ENCODE results near the gene PODXL2.

Gene PODXL2

DNA sequence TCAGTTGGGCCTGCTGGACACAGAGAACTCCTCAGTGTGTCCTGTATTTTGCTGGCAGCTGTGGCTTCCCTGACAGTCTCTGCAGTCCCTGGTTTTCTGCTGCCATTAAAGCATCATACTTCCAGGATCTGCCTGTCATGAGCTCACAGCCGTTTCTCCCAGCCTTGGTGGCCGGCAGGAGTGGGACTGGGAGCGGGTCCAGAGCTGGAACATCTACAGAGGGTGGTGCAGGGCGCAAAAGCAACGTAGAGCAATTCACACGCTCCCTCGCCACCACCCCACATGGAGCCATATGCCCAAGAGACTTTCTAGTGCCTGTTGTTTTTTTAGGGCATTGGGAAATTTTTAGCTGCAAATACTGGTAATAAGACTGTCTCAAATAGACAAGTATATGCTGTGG is 77.3 kb downstream of the PODXL2 start:
- Histone ChIP-seq H3K23ac (ENCODE audit: low read length) (no peak overlapping the region), H3K27me3 (ENCODE audit: insufficient read depth, low read length, poor library complexity) (no peaks in the 10 kb centered on the region), H3K4me2 (ENCODE audit: low read length) (no peak overlapping the region), H4K5ac (ENCODE audit: low read length) (no peak overlapping the region), H3K56ac (ENCODE audit: low read length) (no peak overlapping the region), H3K4me1 (ENCODE audit: control insufficient read depth, low read depth, low read length) (peaks cover 2% of the 10 kb centered on the region), H3K18ac (ENCODE audit: low read length) (no peak overlapping the region), H2BK15ac (replicated peaks; ENCODE audit: low read depth) (no peak overlapping the region), H3K27ac (ENCODE audit: low read depth, low read length) (no peak overlapping the region), H3K4me3 (ENCODE audit: low read length) (no peak overlapping the region), H4K8ac (ENCODE audit: low read depth, low read length) (no peak overlapping the region), H3K36me3 (ENCODE audit: control insufficient read depth, insufficient read depth, low read length) (no peaks in the 10 kb centered on the region), H2AK5ac (ENCODE audit: low read length) (no peak overlapping the region), H3K4ac (ENCODE audit: low read depth, low read length) (no peak overlapping the region), H3K79me1 (ENCODE audit: low read length) (no peaks in the 10 kb centered on the region), H3K9ac (ENCODE audit: low read length) (no peak overlapping the region), H2BK5ac (ENCODE audit: low read length) (no peak overlapping the region), H2BK120ac (ENCODE audit: low read depth, low read length) (no peak overlapping the region), H3K79me2 (ENCODE audit: control insufficient read depth, insufficient read depth, low read length) (no peaks in the 10 kb centered on the region)
- no CpG with 5 or more reads among the region's 7 CpGs for WGBS (ENCODE audit: extremely low coverage, insufficient coverage, low lambda C conversion rate)
- DNase-seq: no peak

DNA sequence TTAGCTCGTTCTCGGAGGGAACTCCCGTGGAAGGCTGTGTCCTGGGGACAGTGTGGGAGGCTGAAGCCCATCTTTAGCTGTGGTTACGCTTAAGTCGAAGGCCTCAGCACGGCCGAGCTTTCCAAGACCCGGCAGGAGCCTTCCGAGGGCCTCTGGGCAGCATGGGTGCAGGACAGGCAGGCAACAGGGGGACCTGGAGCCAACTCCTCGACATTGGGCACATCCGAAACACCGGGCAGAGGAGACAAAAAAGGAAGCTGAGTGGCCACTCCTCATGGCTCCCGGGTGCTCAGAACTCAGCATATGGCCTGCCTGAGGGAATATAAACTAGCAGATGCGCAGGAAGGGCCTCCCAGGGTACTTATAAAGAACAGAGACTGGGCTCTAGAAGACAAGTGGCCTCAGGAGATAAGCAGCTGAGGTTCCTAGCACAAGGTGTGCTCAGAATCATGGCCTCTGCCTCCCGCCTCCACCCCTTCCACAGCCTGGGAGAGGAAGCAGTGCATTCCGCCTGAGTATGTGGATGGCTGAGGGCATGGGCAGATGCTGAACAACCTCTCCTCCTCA is 77.9 kb downstream of the PODXL2 start:
- H3K4ac ChIP-seq (ENCODE audit: low read depth, low read length): no peak overlapping the region
- no peak overlapping the region for H3K23ac ChIP-seq (ENCODE audit: low read length)
- H3K18ac ChIP-seq (ENCODE audit: low read length): no peak overlapping the region
- no peak overlapping the region for H2BK120ac ChIP-seq (ENCODE audit: low read depth, low read length)
- no peak overlapping the region for H3K27ac ChIP-seq (ENCODE audit: low read depth, low read length)
- H3K79me1 ChIP-seq (ENCODE audit: low read length): no peaks in the 10 kb centered on the region
- no peak overlapping the region for H3K9ac ChIP-seq (ENCODE audit: low read length)
- no CpG with 5 or more reads among the region's 16 CpGs for WGBS (ENCODE audit: extremely low coverage, insufficient coverage, low lambda C conversion rate)
- H2BK15ac ChIP-seq (replicated peaks; ENCODE audit: low read depth): no peak overlapping the region
- H3K36me3 ChIP-seq (ENCODE audit: control insufficient read depth, insufficient read depth, low read length): no peaks in the 10 kb centered on the region
- no peak overlapping the region for H3K56ac ChIP-seq (ENCODE audit: low read length)
- H2BK5ac ChIP-seq (ENCODE audit: low read length): no peak overlapping the region
- H4K5ac ChIP-seq (ENCODE audit: low read length): no peak overlapping the region
- no peak overlapping the region for H4K8ac ChIP-seq (ENCODE audit: low read depth, low read length)
- no peak overlapping the region for H3K4me2 ChIP-seq (ENCODE audit: low read length)
- no peaks in the 10 kb centered on the region for H3K27me3 ChIP-seq (ENCODE audit: insufficient read depth, low read length, poor library complexity)
- H3K4me3 ChIP-seq (ENCODE audit: low read length): no peak overlapping the region
- H3K79me2 ChIP-seq (ENCODE audit: control insufficient read depth, insufficient read depth, low read length): no peaks in the 10 kb centered on the region
- no peak for DNase-seq
- no peak overlapping the region for H2AK5ac ChIP-seq (ENCODE audit: low read length)
- peaks cover 2% of the 10 kb centered on the region for H3K4me1 ChIP-seq (ENCODE audit: control insufficient read depth, low read depth, low read length)

DNA sequence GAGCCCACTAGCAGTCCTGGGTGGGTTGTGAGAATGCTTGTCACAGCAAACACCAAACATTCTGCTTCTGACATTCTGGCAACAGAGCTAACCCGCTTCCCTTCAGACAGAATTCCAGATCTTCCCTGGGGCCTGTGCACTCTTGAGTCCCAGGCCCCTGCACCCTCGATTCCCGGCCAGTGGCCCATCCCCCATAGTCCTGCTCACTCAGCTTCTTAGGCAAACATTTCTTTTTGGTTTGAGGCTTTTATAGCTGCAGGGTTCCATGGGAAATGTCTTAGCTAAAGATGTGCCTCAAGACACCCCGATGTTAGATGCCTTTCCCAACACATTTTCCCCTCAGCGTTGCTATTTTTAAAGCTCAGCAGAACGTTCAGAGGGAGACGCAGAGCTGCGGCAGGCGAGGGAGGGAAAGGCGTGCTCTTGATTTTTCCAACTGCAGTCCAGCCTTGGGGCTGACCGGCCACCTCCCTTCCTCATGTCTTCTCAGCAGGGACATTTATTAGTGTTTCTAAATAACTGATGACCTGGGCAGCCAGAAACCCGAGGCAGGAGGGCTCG is 78.9 kb downstream of the PODXL2 start:
- Histone ChIP-seq H4K8ac (ENCODE audit: low read depth, low read length) (no peak overlapping the region), H3K4me1 (ENCODE audit: control insufficient read depth, low read depth, low read length) (peaks cover 2% of the 10 kb centered on the region), H3K4ac (ENCODE audit: low read depth, low read length) (no peak overlapping the region), H3K36me3 (ENCODE audit: control insufficient read depth, insufficient read depth, low read length) (no peaks in the 10 kb centered on the region), H3K4me2 (ENCODE audit: low read length) (no peak overlapping the region), H2AK5ac (ENCODE audit: low read length) (no peak overlapping the region), H3K18ac (ENCODE audit: low read length) (no peak overlapping the region), H3K27ac (ENCODE audit: low read depth, low read length) (no peak overlapping the region), H2BK120ac (ENCODE audit: low read depth, low read length) (no peak overlapping the region), H2BK5ac (ENCODE audit: low read length) (no peak overlapping the region), H2BK15ac (replicated peaks; ENCODE audit: low read depth) (no peak overlapping the region), H3K27me3 (ENCODE audit: insufficient read depth, low read length, poor library complexity) (no peaks in the 10 kb centered on the region), H3K23ac (ENCODE audit: low read length) (no peak overlapping the region), H3K4me3 (ENCODE audit: low read length) (no peak overlapping the region), H3K9ac (ENCODE audit: low read length) (no peak overlapping the region), H3K56ac (ENCODE audit: low read length) (no peak overlapping the region), H4K5ac (ENCODE audit: low read length) (no peak overlapping the region), H3K79me1 (ENCODE audit: low read length) (no peaks in the 10 kb centered on the region), H3K79me2 (ENCODE audit: control insufficient read depth, insufficient read depth, low read length) (no peaks in the 10 kb centered on the region)
- no CpG with 5 or more reads among the region's 13 CpGs for WGBS (ENCODE audit: extremely low coverage, insufficient coverage, low lambda C conversion rate)
- no peak for DNase-seq

DNA sequence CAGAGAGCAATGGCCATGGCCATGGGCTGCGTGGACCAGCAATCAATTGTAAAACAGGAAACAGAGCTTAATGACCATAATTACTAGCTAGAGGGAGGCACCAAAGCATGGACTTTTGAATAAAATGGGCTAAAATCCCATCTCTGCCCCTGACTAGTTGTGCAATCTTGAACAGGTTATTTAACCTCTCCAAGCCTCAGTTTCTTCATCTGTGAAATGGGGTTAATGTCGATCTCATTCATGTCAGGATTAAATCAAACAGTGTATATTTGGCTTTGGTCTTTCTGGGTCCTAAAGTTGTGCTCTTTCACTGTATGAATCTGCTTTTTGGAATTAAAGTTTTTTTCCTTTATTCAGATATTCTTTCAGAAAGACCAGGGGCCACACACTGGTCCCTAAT is 79.9 kb downstream of the PODXL2 start:
- Histone ChIP-seq H3K27me3 (ENCODE audit: insufficient read depth, low read length, poor library complexity) (no peaks in the 10 kb centered on the region), H3K18ac (ENCODE audit: low read length) (no peak overlapping the region), H3K27ac (ENCODE audit: low read depth, low read length) (no peak overlapping the region), H3K4me2 (ENCODE audit: low read length) (no peak overlapping the region), H4K5ac (ENCODE audit: low read length) (no peak overlapping the region), H3K23ac (ENCODE audit: low read length) (no peak overlapping the region), H2BK5ac (ENCODE audit: low read length) (no peak overlapping the region), H3K9ac (ENCODE audit: low read length) (no peak overlapping the region), H3K36me3 (ENCODE audit: control insufficient read depth, insufficient read depth, low read length) (no peaks in the 10 kb centered on the region), H4K8ac (ENCODE audit: low read depth, low read length) (no peak overlapping the region), H3K4ac (ENCODE audit: low read depth, low read length) (no peak overlapping the region), H3K4me1 (ENCODE audit: control insufficient read depth, low read depth, low read length) (peaks cover 2% of the 10 kb centered on the region), H2BK120ac (ENCODE audit: low read depth, low read length) (no peak overlapping the region), H3K56ac (ENCODE audit: low read length) (no peak overlapping the region), H3K79me2 (ENCODE audit: control insufficient read depth, insufficient read depth, low read length) (no peaks in the 10 kb centered on the region), H3K4me3 (ENCODE audit: low read length) (no peak overlapping the region), H2AK5ac (ENCODE audit: low read length) (no peak overlapping the region), H3K79me1 (ENCODE audit: low read length) (no peaks in the 10 kb centered on the region), H2BK15ac (replicated peaks; ENCODE audit: low read depth) (no peak overlapping the region)
- no CpG with 5 or more reads among the region's 2 CpGs for WGBS (ENCODE audit: extremely low coverage, insufficient coverage, low lambda C conversion rate)
- DNase-seq: no peak

DNA sequence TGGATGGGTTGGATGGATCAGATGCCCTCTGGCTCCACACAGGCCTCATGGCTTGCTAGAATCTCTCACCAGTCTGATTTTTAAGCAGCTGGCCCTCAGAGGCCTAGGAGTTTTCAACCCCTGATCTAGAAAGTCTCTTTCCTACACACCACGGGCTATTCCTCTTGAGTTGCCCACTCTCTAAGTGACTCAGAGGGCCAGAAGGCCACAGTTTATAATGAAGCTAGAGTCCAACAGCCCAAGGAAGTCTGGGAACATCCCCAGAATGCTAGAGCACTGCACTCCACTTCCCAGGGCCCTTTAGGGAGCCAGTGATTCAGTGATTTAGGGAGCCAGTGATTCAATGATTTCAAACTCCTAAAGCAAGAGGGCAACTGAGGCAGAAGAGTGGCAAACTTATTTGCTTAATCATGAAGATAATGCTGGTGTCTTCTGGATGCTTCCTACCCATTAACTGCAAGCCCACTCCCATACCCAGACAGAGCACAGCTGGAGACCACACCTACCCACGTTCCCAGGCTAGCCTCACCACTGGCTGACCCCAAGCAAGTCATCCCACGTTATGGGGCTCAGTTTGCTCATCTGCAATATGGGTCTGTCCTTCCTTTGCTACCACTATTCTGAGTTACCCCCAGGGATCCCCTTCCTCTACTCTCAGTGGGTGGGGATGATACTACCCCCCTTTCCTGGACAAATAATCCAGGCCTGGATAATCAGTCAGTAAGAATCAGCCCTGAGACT is 80.5 kb downstream of the PODXL2 start:
- no peaks in the 10 kb centered on the region for H3K27me3 ChIP-seq (ENCODE audit: insufficient read depth, low read length, poor library complexity)
- WGBS (ENCODE audit: extremely low coverage, insufficient coverage, low lambda C conversion rate): no CpG with 5 or more reads among the region's 3 CpGs
- H4K8ac ChIP-seq (ENCODE audit: low read depth, low read length): no peak overlapping the region
- no peak overlapping the region for H3K4me2 ChIP-seq (ENCODE audit: low read length)
- H3K4me1 ChIP-seq (ENCODE audit: control insufficient read depth, low read depth, low read length): peaks cover 2% of the 10 kb centered on the region
- no peak overlapping the region for H3K9ac ChIP-seq (ENCODE audit: low read length)
- H3K4me3 ChIP-seq (ENCODE audit: low read length): no peak overlapping the region
- H3K23ac ChIP-seq (ENCODE audit: low read length): no peak overlapping the region
- H3K79me2 ChIP-seq (ENCODE audit: control insufficient read depth, insufficient read depth, low read length): no peaks in the 10 kb centered on the region
- H2BK15ac ChIP-seq (replicated peaks; ENCODE audit: low read depth): no peak overlapping the region
- H3K4ac ChIP-seq (ENCODE audit: low read depth, low read length): no peak overlapping the region
- H2AK5ac ChIP-seq (ENCODE audit: low read length): no peak overlapping the region
- no peak overlapping the region for H3K27ac ChIP-seq (ENCODE audit: low read depth, low read length)
- no peaks in the 10 kb centered on the region for H3K79me1 ChIP-seq (ENCODE audit: low read length)
- no peak for DNase-seq
- H3K36me3 ChIP-seq (ENCODE audit: control insufficient read depth, insufficient read depth, low read length): no peaks in the 10 kb centered on the region
- no peak overlapping the region for H4K5ac ChIP-seq (ENCODE audit: low read length)
- no peak overlapping the region for H3K18ac ChIP-seq (ENCODE audit: low read length)
- H3K56ac ChIP-seq (ENCODE audit: low read length): no peak overlapping the region
- H2BK5ac ChIP-seq (ENCODE audit: low read length): no peak overlapping the region
- H2BK120ac ChIP-seq (ENCODE audit: low read depth, low read length): no peak overlapping the region

Data from mesendoderm (in vitro differentiated cells).